ENCODE results near the gene THAP10. TPM values are rescaled to one million over a fixed set of nuclear protein-coding genes. Genes with fewer than 3 reads are reported as not detected.
"Not testable (repeated sequence)": the region's sequence is repeated elsewhere in the genome, so short reads cannot be mapped to it uniquely, and the experiment has no call there.

Gene THAP10
- total and polyA plus RNA-seq, 9 donors: 1.5 to 3.5 (median 2.3) TPM

GRCh38 chr15:70880781-70881180 lies 11.5 kb downstream of the THAP10 start:
- Histone ChIP-seq H3K27me3 (ENCODE audit: control insufficient read depth, insufficient read depth, low read length) (no peaks in the 10 kb centered on the region), H3K36me3 (ENCODE audit: control insufficient read depth, insufficient read depth, low read length) (no peaks in the 10 kb centered on the region), H3K4me3 (ENCODE audit: low read length) (no peak overlapping the region), H3K9me3 (replicated peaks; ENCODE audit: control insufficient read depth, low read depth, low read length) (no peaks in the 10 kb centered on the region), H3K4me1 (ENCODE audit: control insufficient read depth, insufficient read depth, low read length) (no peaks in the 10 kb centered on the region), H3K27ac (ENCODE audit: low read length) (no peak overlapping the region)
- DNase-seq: no peak
- WGBS (ENCODE audit: insufficient coverage): no CpG with 5 or more reads among the region's 2 CpGs

DNA sequence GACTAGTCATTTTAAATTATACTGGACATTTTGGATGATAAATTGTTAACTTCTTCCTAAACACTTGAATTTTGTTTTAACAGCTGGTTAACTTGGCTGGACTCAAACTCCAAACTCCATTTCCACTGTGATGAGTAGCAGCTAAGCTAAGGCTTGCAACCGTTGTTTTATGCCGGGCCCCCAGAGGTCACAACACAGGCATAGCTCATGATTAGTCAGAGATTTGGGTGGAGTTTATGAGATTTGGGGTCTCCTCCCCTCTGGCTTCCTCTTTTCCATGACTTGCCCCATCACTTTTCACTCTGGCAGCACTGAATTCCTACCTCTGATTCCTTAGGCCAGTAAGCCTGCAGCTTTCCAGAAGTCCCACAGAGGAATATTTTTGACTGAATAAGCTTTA lies 12.8 kb downstream of the THAP10 start:
- H3K4me3 ChIP-seq (ENCODE audit: low read length): no peak overlapping the region
- WGBS (ENCODE audit: insufficient coverage): no CpG with 5 or more reads among the region's 2 CpGs

DNA sequence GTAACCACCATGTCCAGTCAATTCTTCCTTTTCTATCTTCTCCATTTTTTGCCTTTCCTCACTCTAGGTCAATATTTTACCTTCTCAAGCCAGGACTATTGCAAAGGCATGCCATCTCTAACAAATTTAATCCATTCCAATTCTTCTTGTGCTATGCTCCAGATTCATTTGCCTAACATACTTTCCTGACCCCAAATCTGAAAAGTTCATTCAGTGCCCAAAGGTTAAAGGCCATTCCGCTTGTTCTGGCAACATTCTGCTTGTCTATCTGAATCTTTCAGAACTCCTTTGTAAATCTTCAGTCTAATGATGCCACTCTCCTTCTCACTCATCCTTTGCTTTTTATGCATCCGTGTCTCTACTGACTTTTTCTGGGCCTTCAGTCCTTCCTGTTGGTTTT lies 15.6 kb downstream of the THAP10 start:
- Histone ChIP-seq H3K27ac (ENCODE audit: low read length) (no peak overlapping the region), H3K4me1 (ENCODE audit: control insufficient read depth, insufficient read depth, low read length) (no peaks in the 10 kb centered on the region), H3K4me3 (ENCODE audit: low read length) (no peak overlapping the region), H3K9me3 (replicated peaks; ENCODE audit: control insufficient read depth, low read depth, low read length) (peaks cover 3% of the 10 kb centered on the region), H3K27me3 (ENCODE audit: control insufficient read depth, insufficient read depth, low read length) (no peaks in the 10 kb centered on the region), H3K36me3 (ENCODE audit: control insufficient read depth, insufficient read depth, low read length) (no peaks in the 10 kb centered on the region)
- WGBS (ENCODE audit: insufficient coverage): 51% methylated on average over 2 of the region's 2 CpGs
- no peak for DNase-seq

More for the DNA sequence above, 12.8 kb downstream of the THAP10 start:
- Histone ChIP-seq H3K9me3 (replicated peaks; ENCODE audit: control insufficient read depth, low read depth, low read length) (no peaks in the 10 kb centered on the region), H3K36me3 (ENCODE audit: control insufficient read depth, insufficient read depth, low read length) (no peaks in the 10 kb centered on the region), H3K27ac (ENCODE audit: low read length) (no peak overlapping the region), H3K27me3 (ENCODE audit: control insufficient read depth, insufficient read depth, low read length) (no peaks in the 10 kb centered on the region), H3K4me1 (ENCODE audit: control insufficient read depth, insufficient read depth, low read length) (no peaks in the 10 kb centered on the region)
- peak; percentile 21 for DNase-seq

DNA sequence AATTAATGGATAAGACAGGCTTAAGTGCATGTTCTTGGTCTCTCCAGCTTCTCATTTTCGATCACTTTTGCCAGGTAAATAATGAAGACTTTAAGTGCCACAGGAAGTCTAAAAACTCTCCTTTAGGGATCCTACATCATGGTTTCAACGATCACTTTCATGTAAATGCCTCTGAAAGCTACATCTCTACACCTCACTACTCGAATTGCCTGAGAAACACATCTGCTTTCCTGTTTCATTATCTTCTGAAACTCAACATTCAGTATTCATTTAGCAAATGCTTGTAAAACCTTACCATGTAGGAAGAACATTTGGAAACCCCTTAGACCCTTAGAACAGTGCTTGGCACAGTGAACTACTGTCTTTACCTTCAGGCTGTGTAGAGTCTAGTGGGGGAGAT lies 16.2 kb downstream of the THAP10 start:
- H3K27me3 ChIP-seq (ENCODE audit: control insufficient read depth, insufficient read depth, low read length): no peaks in the 10 kb centered on the region
- no peak for DNase-seq
- H3K4me3 ChIP-seq (ENCODE audit: low read length): no peak overlapping the region
- 67% methylated on average over 1 of the region's 3 CpGs for WGBS (ENCODE audit: insufficient coverage)
- no peak overlapping the region for H3K27ac ChIP-seq (ENCODE audit: low read length)
- no peaks in the 10 kb centered on the region for H3K4me1 ChIP-seq (ENCODE audit: control insufficient read depth, insufficient read depth, low read length)
- H3K9me3 ChIP-seq (replicated peaks; ENCODE audit: control insufficient read depth, low read depth, low read length): peaks cover 3% of the 10 kb centered on the region
- H3K36me3 ChIP-seq (ENCODE audit: control insufficient read depth, insufficient read depth, low read length): no peaks in the 10 kb centered on the region

DNA sequence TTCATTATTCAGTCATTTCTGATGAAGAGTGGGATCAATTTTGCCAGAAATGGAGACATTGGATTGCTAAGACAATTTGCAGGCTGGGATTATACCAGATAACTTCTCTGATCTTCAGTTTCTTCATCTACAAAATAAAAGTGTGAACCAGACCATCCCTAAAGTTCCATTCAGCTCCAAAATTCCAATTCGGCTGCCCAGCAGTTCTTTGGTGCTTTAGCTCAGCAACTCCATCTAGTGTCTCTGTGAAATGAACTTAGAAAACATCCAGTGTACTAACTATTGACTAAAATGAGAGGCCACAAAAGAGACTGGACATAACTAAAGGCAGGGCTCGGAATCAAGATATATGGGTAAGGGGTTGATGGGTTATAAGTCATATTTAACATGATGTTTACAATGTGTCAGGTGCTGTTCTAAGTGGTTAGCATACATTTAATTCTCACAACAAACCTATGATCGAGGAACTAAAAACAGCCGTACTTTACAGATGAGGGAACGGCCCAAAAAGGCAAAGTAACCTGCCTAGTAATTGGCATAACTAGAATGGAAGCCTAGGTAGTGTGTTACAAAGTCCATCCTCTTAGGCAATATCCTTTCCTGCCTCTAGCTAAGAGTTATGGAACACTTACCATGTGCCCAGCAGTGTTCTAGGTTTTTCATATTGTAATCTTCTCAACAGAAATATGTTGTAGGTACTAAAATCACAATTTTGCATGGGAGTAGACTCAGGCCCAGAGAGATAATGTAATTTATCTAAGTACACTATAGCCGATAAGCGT lies 17.0 kb downstream of the THAP10 start:
- H3K36me3 ChIP-seq (ENCODE audit: control insufficient read depth, insufficient read depth, low read length): no peaks in the 10 kb centered on the region
- H3K4me3 ChIP-seq (ENCODE audit: low read length): no peak overlapping the region
- DNase-seq: peak; percentile 80
- peaks cover 3% of the 10 kb centered on the region for H3K9me3 ChIP-seq (replicated peaks; ENCODE audit: control insufficient read depth, low read depth, low read length)
- H3K27ac ChIP-seq (ENCODE audit: low read length): no peak overlapping the region
- WGBS (ENCODE audit: insufficient coverage): no CpG with 5 or more reads among the region's 7 CpGs
- H3K4me1 ChIP-seq (ENCODE audit: control insufficient read depth, insufficient read depth, low read length): peaks cover 4% of the 10 kb centered on the region
- no peaks in the 10 kb centered on the region for H3K27me3 ChIP-seq (ENCODE audit: control insufficient read depth, insufficient read depth, low read length)

GRCh38 chr15:70873232-70874054 lies 18.8 kb downstream of the THAP10 start:
- Histone ChIP-seq H3K9me3 (replicated peaks; ENCODE audit: control insufficient read depth, low read depth, low read length) (peaks cover 3% of the 10 kb centered on the region), H3K27me3 (ENCODE audit: control insufficient read depth, insufficient read depth, low read length) (no peaks in the 10 kb centered on the region), H3K4me3 (ENCODE audit: low read length) (no peak overlapping the region), H3K36me3 (ENCODE audit: control insufficient read depth, insufficient read depth, low read length) (no peaks in the 10 kb centered on the region), H3K27ac (ENCODE audit: low read length) (no peak overlapping the region), H3K4me1 (ENCODE audit: control insufficient read depth, insufficient read depth, low read length) (peaks cover 8% of the 10 kb centered on the region)
- no peak for DNase-seq
- 100% methylated on average over 1 of the region's 2 CpGs for WGBS (ENCODE audit: insufficient coverage)

DNA sequence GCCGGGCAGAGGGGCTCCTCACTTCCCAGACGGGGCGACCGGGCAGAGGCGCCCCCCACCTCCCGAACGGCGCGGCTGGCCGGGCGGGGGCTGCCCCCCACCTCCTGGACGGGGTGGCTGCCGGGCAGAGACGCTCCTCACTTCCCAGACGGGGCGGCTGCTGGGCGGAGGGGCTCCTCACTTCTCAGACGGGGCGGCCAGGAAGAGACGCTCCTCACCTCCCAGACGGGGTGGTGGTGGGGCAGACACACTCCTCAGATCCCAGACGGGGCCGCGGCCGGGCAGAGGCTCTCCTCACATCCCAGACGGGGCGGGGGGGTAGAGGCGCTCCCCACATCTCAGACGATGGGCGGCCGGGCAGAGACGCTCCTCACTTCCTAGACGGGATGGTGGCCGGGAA lies 20.7 kb downstream of the THAP10 start:
- H3K4me3 ChIP-seq (ENCODE audit: low read length); H3K27me3 ChIP-seq (ENCODE audit: control insufficient read depth, insufficient read depth, low read length); H3K9me3 ChIP-seq (replicated peaks; ENCODE audit: control insufficient read depth, low read depth, low read length); H3K36me3 ChIP-seq (ENCODE audit: control insufficient read depth, insufficient read depth, low read length); DNase-seq; H3K27ac ChIP-seq (ENCODE audit: low read length): not testable (repeated sequence)
- WGBS (ENCODE audit: insufficient coverage): 96% methylated on average over 17 of the region's 34 CpGs
- peaks cover 15% of the 10 kb centered on the region for H3K4me1 ChIP-seq (ENCODE audit: control insufficient read depth, insufficient read depth, low read length)

DNA sequence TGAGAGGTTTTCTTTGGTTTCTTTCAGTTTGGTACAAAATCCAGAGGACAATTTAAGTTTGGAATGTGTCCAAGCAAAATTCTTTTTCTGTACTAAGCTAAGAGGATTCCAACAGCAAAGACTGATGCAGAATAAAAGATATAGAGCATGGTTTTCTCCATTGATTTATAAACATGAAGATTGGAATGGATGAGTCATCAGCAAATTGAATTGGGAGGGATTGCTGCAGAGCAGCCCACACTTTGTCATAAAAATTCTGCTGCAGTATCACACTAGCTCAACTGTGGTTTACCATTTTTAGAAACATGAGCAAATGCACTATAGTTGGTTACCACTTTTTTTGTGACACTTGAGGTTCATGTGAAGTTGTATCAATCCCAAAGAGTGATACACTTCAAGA lies 22.2 kb downstream of the THAP10 start:
- Histone ChIP-seq H3K4me1 (ENCODE audit: control insufficient read depth, insufficient read depth, low read length) (peaks cover 15% of the 10 kb centered on the region), H3K9me3 (replicated peaks; ENCODE audit: control insufficient read depth, low read depth, low read length) (peaks cover 3% of the 10 kb centered on the region), H3K4me3 (ENCODE audit: low read length) (no peak overlapping the region), H3K27ac (ENCODE audit: low read length) (peak overlapping the region; percentile 66), H3K27me3 (ENCODE audit: control insufficient read depth, insufficient read depth, low read length) (no peaks in the 10 kb centered on the region), H3K36me3 (ENCODE audit: control insufficient read depth, insufficient read depth, low read length) (no peaks in the 10 kb centered on the region)
- peak; percentile 89 for DNase-seq

DNA sequence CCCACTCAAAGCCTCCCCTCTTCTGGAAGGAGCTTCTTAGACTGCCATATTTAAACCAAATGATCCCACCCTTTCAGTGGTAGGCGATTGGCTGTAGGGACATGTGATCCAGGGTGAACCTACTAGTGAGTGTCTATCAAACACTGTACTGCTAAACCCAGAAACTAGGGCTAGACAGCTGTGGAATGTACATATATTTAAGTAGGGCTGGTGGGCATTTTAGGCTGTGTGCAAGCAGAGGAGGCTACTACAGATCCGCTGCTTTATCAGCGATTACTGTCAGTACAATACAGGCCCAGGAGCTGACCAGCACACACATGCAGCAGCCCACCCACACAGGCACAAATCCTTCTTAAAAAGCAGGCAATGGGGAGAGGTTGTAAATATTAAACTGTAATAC lies 22.9 kb downstream of the THAP10 start:
- Histone ChIP-seq H3K27me3 (ENCODE audit: control insufficient read depth, insufficient read depth, low read length) (no peaks in the 10 kb centered on the region), H3K9me3 (replicated peaks; ENCODE audit: control insufficient read depth, low read depth, low read length) (peaks cover 3% of the 10 kb centered on the region), H3K4me1 (ENCODE audit: control insufficient read depth, insufficient read depth, low read length) (peaks cover 15% of the 10 kb centered on the region), H3K36me3 (ENCODE audit: control insufficient read depth, insufficient read depth, low read length) (no peaks in the 10 kb centered on the region), H3K4me3 (ENCODE audit: low read length) (no peak overlapping the region), H3K27ac (ENCODE audit: low read length) (peak overlapping the region; percentile 52)
- no CpG with 5 or more reads among the region's 3 CpGs for WGBS (ENCODE audit: insufficient coverage)
- peak; percentile 49 for DNase-seq

DNA sequence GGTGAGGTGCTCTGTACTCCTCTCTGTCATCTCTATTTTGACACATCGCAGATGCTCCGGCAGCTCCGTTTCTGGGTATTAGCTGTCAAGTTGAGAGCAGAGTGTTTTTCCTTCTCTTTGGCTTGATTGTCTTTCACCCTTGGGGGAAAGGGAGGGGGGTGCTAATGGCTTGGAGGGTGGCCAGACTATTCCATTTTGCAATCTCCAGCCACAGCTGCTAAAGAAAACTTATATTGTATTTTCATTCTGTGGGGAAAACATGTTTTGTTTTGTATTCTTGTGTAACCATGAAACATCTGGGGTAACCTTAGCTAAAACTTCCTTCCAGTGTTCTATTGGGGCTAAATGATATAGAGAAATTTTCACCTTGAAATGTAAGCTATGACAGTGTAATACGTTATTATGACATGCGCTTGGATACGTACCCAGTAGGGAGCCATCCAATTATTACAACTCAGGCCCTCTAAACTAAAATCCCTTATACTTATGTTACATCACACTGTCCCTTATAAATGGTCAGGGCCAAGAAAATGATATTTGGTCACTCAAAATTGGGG lies 24.2 kb downstream of the THAP10 start:
- Histone ChIP-seq H3K4me1 (ENCODE audit: control insufficient read depth, insufficient read depth, low read length) (peaks cover 19% of the 10 kb centered on the region), H3K4me3 (ENCODE audit: low read length) (no peak overlapping the region), H3K9me3 (replicated peaks; ENCODE audit: control insufficient read depth, low read depth, low read length) (no peaks in the 10 kb centered on the region), H3K27ac (ENCODE audit: low read length) (peak overlapping the region; percentile 83), H3K27me3 (ENCODE audit: control insufficient read depth, insufficient read depth, low read length) (no peaks in the 10 kb centered on the region), H3K36me3 (ENCODE audit: control insufficient read depth, insufficient read depth, low read length) (no peaks in the 10 kb centered on the region)
- WGBS (ENCODE audit: insufficient coverage): no CpG with 5 or more reads among the region's 6 CpGs
- DNase-seq: peak; percentile 95
